ENCODE measurements around the gene SPATS2. TPM values are rescaled to one million over a fixed set of nuclear protein-coding genes. Genes with fewer than 3 reads are reported as not detected.

SPATS2 gene
- total RNA-seq, 1 experiment from 2014 or later = 43.1 TPM

- no peaks in the 10 kb centered on the region for H3K9me3 Mint-ChIP-seq (ENCODE audit: unreplicated experiment)
- H3K9me3 ChIP-seq = no peaks in the 10 kb centered on the region; the same call in 1 of the 2 replicates
- H3K27ac Mint-ChIP-seq (ENCODE audit: unreplicated experiment) = no peak overlapping the region
- no peaks in the 10 kb centered on the region for H3K27me3 ChIP-seq (replicated peaks; ENCODE audit: control insufficient read depth, insufficient read depth, low read length)
- CTCF ChIA-PET = no interaction called here
- H3K27me3 Mint-ChIP-seq (ENCODE audit: insufficient read depth, unreplicated experiment) = no peaks in the 10 kb centered on the region
- POLR2A ChIA-PET = no interaction called here
- TF ChIP-seq CTCF (IDR thresholded peaks at IDR 0.05; ENCODE audit: insufficient read depth in 1 of 2, low read depth in 1 of 2, low read length in 1 of 2, severe bottlenecking in 1 of 2, unreplicated experiment in 1 of 2) = no peak
- no peaks in the 10 kb centered on the region for H3K4me1 Mint-ChIP-seq (ENCODE audit: low read depth, unreplicated experiment)
- DNase-seq = no peak
- no TSS peak for BruUV-seq (replicated peaks)
- H3K4me3 Mint-ChIP-seq (ENCODE audit: unreplicated experiment) = no peak overlapping the region
- no peak overlapping the region for H3K4me3 ChIP-seq (ENCODE audit: low read depth, low read length)
- H3K4me1 ChIP-seq = peaks cover 3% of the 10 kb centered on the region; the same call in 1 of the 2 replicates
- intact Hi-C loops (cut with micrococcal nuclease; ENCODE audit: unreplicated experiment) = no loop called here
- no peaks in the 10 kb centered on the region for H3K36me3 ChIP-seq (ENCODE audit: control insufficient read depth, insufficient read depth, low read length)
- H3K36me3 Mint-ChIP-seq (ENCODE audit: insufficient read depth, unreplicated experiment) = no peaks in the 10 kb centered on the region
Measured at GRCh38 chr12:49546481-49546880, 179.2 kb downstream of the SPATS2 start.

- no peaks in the 10 kb centered on the region for H3K36me3 ChIP-seq (ENCODE audit: control insufficient read depth, insufficient read depth, low read length)
- TF ChIP-seq CTCF (IDR thresholded peaks at IDR 0.05; ENCODE audit: insufficient read depth in 1 of 2, low read depth in 1 of 2, low read length in 1 of 2, severe bottlenecking in 1 of 2, unreplicated experiment in 1 of 2) = no peak
- H3K27me3 ChIP-seq (replicated peaks; ENCODE audit: control insufficient read depth, insufficient read depth, low read length) = no peaks in the 10 kb centered on the region
Measured at GRCh38 chr12:49547090-49547690, 179.9 kb downstream of the SPATS2 start.

GRCh38 chr12:49548481-49548821 lies 181.2 kb downstream of the SPATS2 start:
- Mint-ChIP-seq H3K9me3 (ENCODE audit: unreplicated experiment) (no peaks in the 10 kb centered on the region), H3K4me1 (ENCODE audit: low read depth, unreplicated experiment) (no peaks in the 10 kb centered on the region), H3K27ac (ENCODE audit: unreplicated experiment) (no peak overlapping the region), H3K4me3 (ENCODE audit: unreplicated experiment) (no peak overlapping the region), H3K36me3 (ENCODE audit: insufficient read depth, unreplicated experiment) (no peaks in the 10 kb centered on the region), H3K27me3 (ENCODE audit: insufficient read depth, unreplicated experiment) (no peaks in the 10 kb centered on the region)
- peaks cover 3% of the 10 kb centered on the region; the same call in 1 of the 2 replicates for H3K4me1 ChIP-seq
- POLR2A ChIA-PET = no interaction called here
- H3K36me3 ChIP-seq (ENCODE audit: control insufficient read depth, insufficient read depth, low read length) = no peaks in the 10 kb centered on the region
- TF ChIP-seq CTCF (IDR thresholded peaks at IDR 0.05; ENCODE audit: insufficient read depth in 1 of 2, low read depth in 1 of 2, low read length in 1 of 2, severe bottlenecking in 1 of 2, unreplicated experiment in 1 of 2) = no peak
- no TSS peak for BruUV-seq (replicated peaks)
- no peak for DNase-seq
- CTCF ChIA-PET = interaction anchor here (1.5 kb wide), 1 partner anchor 190 kb away, joined by 4 read pairs; no protein-coding TSS in a partner anchor
- H3K4me3 ChIP-seq (ENCODE audit: low read depth, low read length) = no peak overlapping the region
- intact Hi-C loops (cut with micrococcal nuclease; ENCODE audit: unreplicated experiment) = no loop called here
- H3K9me3 ChIP-seq = no peaks in the 10 kb centered on the region; the same call in 1 of the 2 replicates
- H3K27me3 ChIP-seq (replicated peaks; ENCODE audit: control insufficient read depth, insufficient read depth, low read length) = no peaks in the 10 kb centered on the region

More at GRCh38 chr12:49547090-49547690, 179.9 kb downstream of the SPATS2 start:
- Mint-ChIP-seq H3K4me3 (ENCODE audit: unreplicated experiment) (no peak overlapping the region), H3K9me3 (ENCODE audit: unreplicated experiment) (no peaks in the 10 kb centered on the region), H3K4me1 (ENCODE audit: low read depth, unreplicated experiment) (no peaks in the 10 kb centered on the region), H3K36me3 (ENCODE audit: insufficient read depth, unreplicated experiment) (no peaks in the 10 kb centered on the region), H3K27ac (ENCODE audit: unreplicated experiment) (no peak overlapping the region), H3K27me3 (ENCODE audit: insufficient read depth, unreplicated experiment) (no peaks in the 10 kb centered on the region)
- no peak overlapping the region for H3K4me3 ChIP-seq (ENCODE audit: low read depth, low read length)
- CTCF ChIA-PET = interaction anchor here (0.9 kb wide), 1 partner anchor 216 kb away, joined by 3 read pairs; no protein-coding TSS in a partner anchor
- no peaks in the 10 kb centered on the region; the same call in 1 of the 2 replicates for H3K9me3 ChIP-seq
- DNase-seq = no peak
- peaks cover 3% of the 10 kb centered on the region; the same call in 1 of the 2 replicates for H3K4me1 ChIP-seq
- POLR2A ChIA-PET = no interaction called here
- no TSS peak for BruUV-seq (replicated peaks)
- intact Hi-C loops (cut with micrococcal nuclease; ENCODE audit: unreplicated experiment) = no loop called here
